OCI-LY7 (cell line): Measurements from ENCODE around the gene GAB4. TPM values are rescaled to one million over a fixed set of nuclear protein-coding genes. Genes with fewer than 3 reads are reported as not detected.
A peak's percentile ranks its signal among the peaks of the same experiment; 100 is the strongest.

Source experiments
- BruUV-seq: library from RNA; stranded (reverse); fragments of 400-500 nt; replicated peaks from 2 replicates; lab custom pipeline; 2021; lab: Mats Ljungman, UMichigan
- CTCF ChIA-PET: fragments of 300-600 bp; sonication (Branson Sonifier 250); formaldehyde crosslinking; loops from one replicate; lab custom pipeline; 2022; ENCODE audit warnings: antibody characterized with exemption; ENCODE audit not compliant: unreplicated experiment; lab: Charles Lee
- POLR2A ChIA-PET: fragments of 300-600 bp; sonication (Branson Sonifier 250); formaldehyde crosslinking; loops from one replicate; lab custom pipeline; 2022; ENCODE audit warnings: antibody characterized with exemption; lab: Charles Lee
- DNase-seq: peaks from one replicate; pipeline ENCODE4 v3.0.0-alpha.2; 2015; ENCODE audit warnings: low spot score
- H2AFZ ChIP-seq: fragments of 200-600 bp; sonication (generic), shearing (Covaris generic); 2 replicates; pipeline ENCODE4 v1.6.1; 2014; ENCODE audit warnings: mild to moderate bottlenecking, antibody characterized with exemption, low read length, moderate library complexity
- H3K27ac ChIP-seq: fragments of 200-600 bp; sonication (generic); 2 replicates; pipeline ENCODE4 v1.5.1; 2014; ENCODE audit warnings: mixed run types, low read depth, mild to moderate bottlenecking, moderate library complexity, low read length, inconsistent platforms; ENCODE audit not compliant: poor library complexity, severe bottlenecking
- H3K36me3 ChIP-seq: fragments of 200-600 bp; sonication (generic); 2 replicates; pipeline ENCODE4 v1.6.1; 2014; ENCODE audit warnings: mild to moderate bottlenecking, antibody characterized with exemption, low read length, moderate library complexity, mixed read lengths; ENCODE audit not compliant: insufficient read depth
- H3K4me1 ChIP-seq: fragments of 200-600 bp; sonication (generic); 2 replicates; pipeline ENCODE4 v1.5.1; 2014; ENCODE audit warnings: mild to moderate bottlenecking, low read length; ENCODE audit not compliant: insufficient read depth, poor library complexity, severe bottlenecking
- H3K4me2 ChIP-seq: fragments of 200-600 bp; sonication (generic); 2 replicates; pipeline ENCODE4 v1.6.1; 2014; ENCODE audit warnings: mild to moderate bottlenecking, low read length
- H3K4me3 ChIP-seq: fragments of 200-600 bp; sonication (generic); 2 replicates; pipeline ENCODE4 v1.5.1; 2014; ENCODE audit warnings: mild to moderate bottlenecking, low read depth, low read length; ENCODE audit not compliant: poor library complexity, severe bottlenecking
- H3K79me2 ChIP-seq: fragments of 200-600 bp; sonication (generic); 2 replicates; pipeline ENCODE4 v1.6.1; 2016; ENCODE audit warnings: low read depth, mild to moderate bottlenecking, low read length, moderate library complexity, mixed read lengths; ENCODE audit not compliant: insufficient read depth
- H3K9me2 ChIP-seq: fragments of 200-600 bp; sonication (generic); 2 replicates; pipeline ENCODE4 v1.6.1; 2016; ENCODE audit warnings: mild to moderate bottlenecking, low read length, mixed read lengths; ENCODE audit not compliant: insufficient read depth
- H3K9me3 ChIP-seq: fragments of 200-600 bp; sonication (generic); 2 replicates; pipeline ENCODE4 v1.6.1; 2014; ENCODE audit warnings: mild to moderate bottlenecking, mixed run types, low read length, mixed read lengths
- H4K20me1 ChIP-seq: fragments of 200-600 bp; sonication (generic); 2 replicates; pipeline ENCODE4 v1.6.1; 2014; ENCODE audit warnings: mild to moderate bottlenecking, antibody characterized with exemption, low read length, moderate library complexity, mixed read lengths; ENCODE audit not compliant: insufficient read depth
- CTCF ChIP-seq: fragments of 200-600 bp; sonication (generic); conservative IDR thresholded peaks from 2 replicates; pipeline ENCODE4 v1.5.1; 2014; ENCODE audit warnings: mild to moderate bottlenecking, antibody characterized with exemption, low read length, moderate library complexity, mixed read lengths
- EZH2phosphoT487 ChIP-seq: fragments of 200-600 bp; sonication (generic); IDR thresholded peaks from 2 replicates; pipeline ENCODE4 v1.6.1; 2018; ENCODE audit warnings: low read depth, borderline replicate concordance, mild to moderate bottlenecking, mixed run types, antibody characterized with exemption, low read length, moderate library complexity, mixed read lengths
- intact Hi-C: fragments of 100-400 bp; cut with micrococcal nuclease; formaldehyde crosslinking; loops from one replicate; pipeline ENCODE4 v1.10.0; 2022; ENCODE audit not compliant: unreplicated experiment
- total RNA-seq, 2 experiments: library from RNA; depleted of rRNA in 1 of 2; stranded (reverse); fragments of >200 nt in 1 of 2; shearing (Covaris generic) in 1 of 2; gene quantifications; 2 replicates each; pipeline ENCODE4 v1.2.3, GENCODE V29; 2014 to 2022

GAB4 gene
- total RNA-seq, 2 experiments from 2014 or later: not detected

- Histone ChIP-seq H3K79me2 (no peaks in the 10 kb centered on the region), H3K9me3 (no peaks in the 10 kb centered on the region), H3K27ac (no peak overlapping the region), H3K36me3 (no peaks in the 10 kb centered on the region), H3K4me3 (no peak overlapping the region), H2AFZ (peak overlapping the region; percentile 92), H3K4me1 (peaks cover 39% of the 10 kb centered on the region), H3K4me2 (peak overlapping the region; percentile 44; the same call in 1 of the 2 replicates), H3K9me2 (no peaks in the 10 kb centered on the region), H4K20me1 (no peaks in the 10 kb centered on the region)
- DNase-seq: peak; percentile 15
- intact Hi-C loops: loop anchor here (10.0 kb wide), 1 partner anchor 50 kb away; no protein-coding TSS in a partner anchor
- ChIA-PET POLR2A (interaction anchor here (0.9 to 1.0 kb wide), 2 partner anchors 25 to 39 kb away, joined by 3 read pairs; no protein-coding TSS in a partner anchor), CTCF (no interaction called here)
- no TSS peak for BruUV-seq
- TF ChIP-seq CTCF: no peak
- no peak for TF ChIP-seq EZH2phosphoT487
Measured at GRCh38 chr22:16974298-16975084, 33.5 kb downstream of the GAB4 start.

- CTCF ChIA-PET: no interaction called here
- no peaks in the 10 kb centered on the region for H4K20me1 ChIP-seq
Measured at GRCh38 chr22:16973591-16974297, 34.3 kb downstream of the GAB4 start.

More at GRCh38 chr22:16973591-16974297, 34.3 kb downstream of the GAB4 start:
- TF ChIP-seq EZH2phosphoT487: no peak
- no peak for TF ChIP-seq CTCF
- peaks cover 39% of the 10 kb centered on the region for H3K4me1 ChIP-seq
- no TSS peak for BruUV-seq
- no peak overlapping the region for H3K4me3 ChIP-seq
- H3K9me2 ChIP-seq: no peaks in the 10 kb centered on the region
- intact Hi-C loops: loop anchor here (10.0 kb wide), 1 partner anchor 49 kb away; no protein-coding TSS in a partner anchor
- no peak for DNase-seq
- H3K27ac ChIP-seq: no peak overlapping the region
- no peaks in the 10 kb centered on the region for H3K36me3 ChIP-seq
- POLR2A ChIA-PET: interaction anchor here (0.9 kb wide), 1 partner anchor 19 kb away, joined by 3 read pairs; no protein-coding TSS in a partner anchor
- H3K79me2 ChIP-seq: no peaks in the 10 kb centered on the region
- H3K4me2 ChIP-seq: no peak overlapping the region
- no peaks in the 10 kb centered on the region for H3K9me3 ChIP-seq
- H2AFZ ChIP-seq: peak overlapping the region; percentile 92; the same call in 1 of the 2 replicates
